HepG2 (cell line): ENCODE data around the gene GRAMD4. TPM values are rescaled to one million over a fixed set of nuclear protein-coding genes. Genes with fewer than 3 reads are reported as not detected.

Experiments
- ATAC-seq: fragments of 200-7000 bp; cut with Tn5 transposase; 3 replicates; pipeline ENCODE4 v1.9.1; 2020; ENCODE audit warnings: mild to moderate bottlenecking, moderate library complexity
- BruUV-seq: library from RNA; stranded (reverse); fragments of 400-500 nt; replicated peaks from 2 replicates; lab custom pipeline; 2021; lab: Mats Ljungman, UMichigan
- CTCF ChIA-PET: fragments of 300-600 bp; formaldehyde crosslinking; extraction: SDS; loops from one replicate; lab custom pipeline; 2021; ENCODE audit warnings: low total read pairs, inconsistent platforms, low intra/inter-chr PET ratio; lab: Yijun Ruan, JAX
- POLR2A ChIA-PET: fragments of 350-600 bp; sonication (Branson Sonifier 250); formaldehyde crosslinking; loops from one replicate; lab custom pipeline; 2020; ENCODE audit warnings: antibody characterized with exemption, inconsistent platforms; lab: Yijun Ruan, JAX
- DNase-seq: peaks from one replicate; pipeline ENCODE4 v3.0.0-alpha.2; 2015; ENCODE audit warnings: low spot score
- FAIRE-seq: peaks from 3 replicates; lab custom pipeline; 2011; peaks lifted over from hg19 to GRCh38; lab: Jason Lieb, UNC
- H2AFZ ChIP-seq: one replicate; pipeline ENCODE4 v1.6.1; 2011; ENCODE audit warnings: low read length, inconsistent platforms
- H3K27ac ChIP-seq: fragments of 300-600 bp; 3 replicates; pipeline ENCODE4 v1.8.0; 2011; ENCODE audit warnings: mixed run types, mild to moderate bottlenecking, mixed read lengths, low read length, inconsistent platforms; ENCODE audit not compliant: insufficient read depth; ENCODE audit errors: extremely low read length
- H3K27me3 ChIP-seq, 2 experiments: fragments of 200-600 bp in 1 of 2; 2 replicates in 1 of 2; 3 replicates in 1 of 2; pipeline versions ENCODE4 v1.6.0 to v1.8.0; 2011; ENCODE audit warnings: low read length in 2 of 2, mild to moderate bottlenecking in 2 of 2, moderate library complexity in 2 of 2, inconsistent platforms in 1 of 2; ENCODE audit not compliant: insufficient read depth in 2 of 2, control insufficient read depth in 1 of 2
- H3K36me3 ChIP-seq, 2 experiments: fragments of 200-600 bp in 1 of 2; replicated peaks in 1 of 2; 2 replicates in 1 of 2; 3 replicates in 1 of 2; pipeline versions ENCODE4 v1.5.1 to v1.8.0; 2011; ENCODE audit warnings: low read length in 2 of 2, inconsistent platforms in 1 of 2; ENCODE audit not compliant: insufficient read depth in 2 of 2, control insufficient read depth in 1 of 2
- H3K4me1 ChIP-seq: 2 replicates; pipeline ENCODE4 v1.5.1; 2012; ENCODE audit warnings: low read length, inconsistent platforms; ENCODE audit not compliant: insufficient read depth
- H3K4me2 ChIP-seq: 2 replicates; pipeline ENCODE4 v1.6.0; 2011; ENCODE audit warnings: low read depth, low read length, inconsistent platforms
- H3K4me3 ChIP-seq, 3 experiments: fragments of 200-600 bp in 1 of 3; sonication (generic), shearing (Covaris generic) in 1 of 3; replicated peaks in 1 of 3; 2 replicates each; pipeline ENCODE4 v1.5.1; 2011 to 2016; ENCODE audit warnings: low read length in 3 of 3, inconsistent platforms in 2 of 3, low read depth in 2 of 3, mild to moderate bottlenecking in 2 of 3, control low read depth in 1 of 3, mixed read lengths in 1 of 3; ENCODE audit not compliant: insufficient read depth in 1 of 3
- H3K79me2 ChIP-seq: one replicate; pipeline ENCODE4 v1.6.1; 2011; ENCODE audit warnings: low read length, inconsistent platforms; ENCODE audit not compliant: insufficient read depth
- H3K9ac ChIP-seq: 2 replicates; pipeline ENCODE4 v1.6.0; 2011; ENCODE audit warnings: mild to moderate bottlenecking, low read depth, low read length, inconsistent platforms; ENCODE audit not compliant: insufficient read depth
- H3K9me3 ChIP-seq: 2 replicates; pipeline ENCODE4 v1.5.1; 2012; ENCODE audit warnings: mild to moderate bottlenecking, low read length
- H4K20me1 ChIP-seq: 2 replicates; pipeline ENCODE4 v1.6.0; 2011; ENCODE audit warnings: inconsistent platforms, mild to moderate bottlenecking, low read length, moderate library complexity; ENCODE audit not compliant: insufficient read depth
- DMTF1 ChIP-seq: sonication (generic); formaldehyde crosslinking; IDR thresholded peaks from 2 replicates; pipeline ENCODE4 v1.4.0; 2020; ENCODE audit warnings: mild to moderate bottlenecking, missing genetic modification reagents
- GATAD2A ChIP-seq: IDR thresholded peaks from 2 replicates; pipeline ENCODE4 v1.6.1; 2016
- KLF15 ChIP-seq: sonication (generic); formaldehyde crosslinking; IDR thresholded peaks from 2 replicates; pipeline ENCODE4 v1.8.1; 2023; ENCODE audit warnings: borderline replicate concordance, mild to moderate bottlenecking, inconsistent platforms, missing genetic modification reagents, mixed read lengths
- MLLT10 ChIP-seq: sonication (generic); formaldehyde crosslinking; IDR thresholded peaks from 2 replicates; pipeline ENCODE4 v1.4.0; 2020; ENCODE audit warnings: missing genetic modification reagents
- SALL2 ChIP-seq: sonication (generic); formaldehyde crosslinking; IDR thresholded peaks from 2 replicates; pipeline ENCODE4 v1.8.1; 2023; ENCODE audit warnings: mild to moderate bottlenecking, missing genetic modification reagents, inconsistent platforms
- ZNF235 ChIP-seq: sonication (generic); formaldehyde crosslinking; IDR thresholded peaks from 2 replicates; pipeline ENCODE4 v1.8.1; 2023; ENCODE audit warnings: mild to moderate bottlenecking, missing genetic modification reagents, borderline replicate concordance
- ZNF33A ChIP-seq: sonication (generic); formaldehyde crosslinking; IDR thresholded peaks from 2 replicates; pipeline ENCODE4 v1.5.1; 2020; ENCODE audit warnings: missing genetic modification reagents, mild to moderate bottlenecking, moderate library complexity, borderline replicate concordance
- ZNF484 ChIP-seq: sonication (generic); formaldehyde crosslinking; IDR thresholded peaks from 2 replicates; pipeline ENCODE4 v1.5.1; 2020; ENCODE audit warnings: mild to moderate bottlenecking, low read depth, missing genetic modification reagents, borderline replicate concordance
- ZNF570 ChIP-seq: sonication (generic); formaldehyde crosslinking; IDR thresholded peaks from 2 replicates; pipeline ENCODE4 v1.4.0; 2020; ENCODE audit warnings: mild to moderate bottlenecking, missing genetic modification reagents, borderline replicate concordance
- ZNF775 ChIP-seq: sonication (generic); formaldehyde crosslinking; IDR thresholded peaks from 2 replicates; pipeline ENCODE4 v1.4.0; 2020; ENCODE audit warnings: missing genetic modification reagents, mild to moderate bottlenecking, moderate library complexity, borderline replicate concordance
- ZSCAN9 ChIP-seq: IDR thresholded peaks from 2 replicates; pipeline ENCODE4 v1.6.1; 2016; ENCODE audit warnings: borderline replicate concordance
- WGBS: methylation state at CpG from one replicate; pipeline ENCODE4 v1.1.6; 2017; ENCODE audit warnings: low lambda C conversion rate; 5-methylcytosine and 5-hydroxymethylcytosine counted together
- in situ Hi-C: cut with HindIII; loops from 2 replicates; pipeline ENCODE4 v1.10.0; 2017; ENCODE audit warnings: low pct_unique_long_range_greater_than_20kb; ENCODE audit not compliant: extremely low pct_ligation_motif_present
- intact Hi-C: fragments of 100-400 bp; cut with micrococcal nuclease; formaldehyde crosslinking; loops from one replicate; pipeline ENCODE4 v1.10.0; 2022; ENCODE audit not compliant: unreplicated experiment
- polyA plus RNA-seq, 8 experiments: library from polyadenylated mRNA; depleted of rRNA in 3 of 8; stranded (reverse) in 7 of 8; unstranded in 1 of 8; fragments of >200 nt; fragmentation: Illumina TruSeq in 4 of 8; extraction: Trizol in 4 of 8; gene quantifications; 2 replicates each; pipeline versions ENCODE4 v1.2.1 to v1.2.3, GENCODE V29; 2011 to 2016; ENCODE audit warnings: low read depth in 4 of 8, missing spikeins in 1 of 8, mixed read lengths in 1 of 8; ENCODE audit not compliant: insufficient read depth in 1 of 8
- total RNA-seq, 5 experiments: library from RNA; depleted of rRNA; stranded (reverse); fragments of >200 nt; fragmentation: Illumina TruSeq; extraction: Trizol; gene quantifications; 2 replicates each; pipeline ENCODE4 v1.2.3, GENCODE V29; 2016; ENCODE audit warnings: low read depth in 1 of 5

GRAMD4 gene
- total and polyA plus RNA-seq, 2 of the 13 experiments (the other 11 are each of a cell fraction or from before 2014, with no cell fraction given) = 15.2 to 15.7 TPM

GRCh38 chr22:46631113-46631512 is 10.9 kb downstream of the GRAMD4 start (continued):
- TF ChIP-seq MLLT10 (CRISPR knock-in tag) = no peak
- TF ChIP-seq, all 625 proteins: peak for 0

GRCh38 chr22:46632646-46633249 is 12.6 kb downstream of the GRAMD4 start:
- TF ChIP-seq ZNF33A (CRISPR knock-in tag) = no peak
- WGBS = 88% methylated on average over 17 of the region's 18 CpGs
- Histone ChIP-seq H3K4me3 (no peak overlapping the region), H3K36me3 (no peaks in the 10 kb centered on the region; a peak in 1 of 5 replicates), H3K4me2 (no peak overlapping the region), H3K4me1 (peaks cover 38% of the 10 kb centered on the region), H3K27me3 (no peaks in the 10 kb centered on the region), H3K27ac (no peak overlapping the region), H3K9me3 (no peaks in the 10 kb centered on the region), H4K20me1 (no peaks in the 10 kb centered on the region), H3K9ac (no peak overlapping the region), H3K79me2 (no peaks in the 10 kb centered on the region), H2AFZ (no peak overlapping the region)
- in situ Hi-C loops (no loop called here), intact Hi-C loops (no loop called here)
- CTCF ChIA-PET = no interaction called here
- POLR2A ChIA-PET = no interaction called here
- DNase-seq = no peak
- BruUV-seq = no TSS peak
- no peak for FAIRE-seq
- no peak for ATAC-seq

GRCh38 chr22:46633334-46633890 is 13.2 kb downstream of the GRAMD4 start:
- FAIRE-seq (no peak), ATAC-seq (no peak), DNase-seq (no peak)
- Histone ChIP-seq H3K27me3 (no peaks in the 10 kb centered on the region), H3K79me2 (no peaks in the 10 kb centered on the region), H3K4me3 (no peak overlapping the region), H3K9me3 (no peaks in the 10 kb centered on the region), H3K9ac (no peak overlapping the region), H3K4me1 (peaks cover 44% of the 10 kb centered on the region), H3K36me3 (no peaks in the 10 kb centered on the region; a peak in 1 of 5 replicates), H3K4me2 (no peak overlapping the region), H2AFZ (no peak overlapping the region), H4K20me1 (no peaks in the 10 kb centered on the region), H3K27ac (no peak overlapping the region)
- no TSS peak for BruUV-seq
- ChIA-PET CTCF (no interaction called here), POLR2A (no interaction called here)
- in situ Hi-C loops (no loop called here), intact Hi-C loops (no loop called here)
- 85% methylated on average over 4 of the region's 10 CpGs for WGBS
- TF ChIP-seq ZNF484 (CRISPR knock-in tag) = no peak
- TF ChIP-seq ZNF235 (CRISPR knock-in tag) = no peak
- TF ChIP-seq ZNF570 (CRISPR knock-in tag) = no peak
- TF ChIP-seq ZNF775 (CRISPR knock-in tag) = no peak
- TF ChIP-seq DMTF1 (CRISPR knock-in tag) = no peak
- TF ChIP-seq ZSCAN9 = no peak
- TF ChIP-seq SALL2 = no peak
- no peak for TF ChIP-seq GATAD2A (CRISPR knock-in tag)
- TF ChIP-seq KLF15 (CRISPR knock-in tag) = no peak
